Stimulated activated CD4-positive, alpha-beta T cell treated with anti-CD3 and anti-CD28 coated beads, Interleukin-2, amount 100 ng/mL, for 4 hours (primary cell): Measurements from ENCODE around the gene PAX7.
"Not testable (repeated sequence)": the region's sequence is repeated elsewhere in the genome, so short reads cannot be mapped to it uniquely, and the experiment has no call there.

Source experiments
- DNase-seq: peaks from one replicate; pipeline ENCODE4 v3.0.0-alpha.2; 2020; ENCODE audit warnings: low read depth

PAX7 gene

DNA sequence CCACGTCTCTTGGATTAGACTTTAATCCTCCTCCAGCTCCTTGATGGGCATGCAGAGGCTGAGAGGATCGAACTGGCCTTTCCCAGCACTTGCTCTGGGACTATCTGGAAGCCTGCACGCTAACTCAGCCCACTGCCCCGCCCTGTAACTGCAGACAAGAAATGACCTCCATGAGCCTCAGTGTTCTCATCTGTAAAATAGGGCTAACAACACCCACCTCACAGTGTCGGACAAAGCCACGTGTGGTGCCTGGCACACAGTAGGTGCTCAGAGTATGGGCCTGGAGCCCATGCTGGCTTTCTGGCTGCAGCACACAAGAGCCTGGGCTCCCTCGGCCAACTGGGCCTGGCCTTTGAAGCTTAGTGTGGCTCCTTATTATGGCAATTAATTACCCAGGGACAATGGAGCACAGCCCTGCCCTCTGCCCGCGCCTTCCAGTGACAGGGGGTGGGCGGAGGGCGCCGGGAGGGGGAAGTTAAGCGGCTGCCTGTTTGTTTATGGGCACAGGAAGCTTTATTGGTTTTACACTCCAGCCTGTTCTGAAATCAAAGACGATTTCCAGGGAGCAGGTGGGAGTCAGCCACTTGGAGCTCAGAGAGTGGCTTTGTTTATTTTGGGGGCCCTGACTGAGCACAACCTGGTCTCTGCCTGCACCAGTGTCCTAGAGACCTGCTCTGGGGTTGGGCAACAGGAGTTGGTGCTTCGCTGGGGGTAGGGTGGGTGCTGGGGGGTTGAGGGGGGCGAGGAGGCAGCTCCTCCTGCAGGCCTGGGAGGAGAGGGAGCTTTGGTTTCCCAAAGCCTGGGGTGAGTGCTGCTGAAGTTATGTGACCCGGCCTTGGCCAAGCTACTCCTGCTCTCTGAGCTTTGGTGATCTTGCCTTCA, 31.0 kb downstream of the PAX7 start:
- DNase-seq = no peak

- DNase-seq = no peak
Measured at GRCh38 chr1:18662286-18662639, 31.6 kb downstream of the PAX7 start.

- DNase-seq = no peak
Measured at GRCh38 chr1:18666317-18666920, 35.8 kb downstream of the PAX7 start.

DNA sequence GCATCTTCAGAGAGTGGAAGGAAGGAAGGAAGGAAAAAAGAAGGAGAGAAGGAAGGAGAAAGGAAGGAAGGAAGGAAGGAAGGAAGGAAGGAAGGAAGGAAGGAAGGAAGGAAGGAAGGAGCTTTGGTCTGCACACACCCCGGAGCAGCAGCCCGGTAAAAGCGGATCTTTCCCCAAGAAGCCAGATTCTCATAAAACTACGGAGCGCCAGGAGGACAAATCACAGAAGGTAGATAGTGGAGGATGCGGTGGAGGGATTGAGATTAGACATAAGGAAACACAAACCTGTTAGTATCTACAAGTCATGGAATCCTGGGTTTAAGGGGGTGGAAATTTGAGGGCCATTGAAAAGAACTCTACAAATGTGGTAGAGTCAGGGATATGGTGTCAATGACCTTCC, 36.7 kb downstream of the PAX7 start:
- DNase-seq = no peak

GRCh38 chr1:18668046-18668445, 37.4 kb downstream of the PAX7 start:
- DNase-seq = no peak

DNA sequence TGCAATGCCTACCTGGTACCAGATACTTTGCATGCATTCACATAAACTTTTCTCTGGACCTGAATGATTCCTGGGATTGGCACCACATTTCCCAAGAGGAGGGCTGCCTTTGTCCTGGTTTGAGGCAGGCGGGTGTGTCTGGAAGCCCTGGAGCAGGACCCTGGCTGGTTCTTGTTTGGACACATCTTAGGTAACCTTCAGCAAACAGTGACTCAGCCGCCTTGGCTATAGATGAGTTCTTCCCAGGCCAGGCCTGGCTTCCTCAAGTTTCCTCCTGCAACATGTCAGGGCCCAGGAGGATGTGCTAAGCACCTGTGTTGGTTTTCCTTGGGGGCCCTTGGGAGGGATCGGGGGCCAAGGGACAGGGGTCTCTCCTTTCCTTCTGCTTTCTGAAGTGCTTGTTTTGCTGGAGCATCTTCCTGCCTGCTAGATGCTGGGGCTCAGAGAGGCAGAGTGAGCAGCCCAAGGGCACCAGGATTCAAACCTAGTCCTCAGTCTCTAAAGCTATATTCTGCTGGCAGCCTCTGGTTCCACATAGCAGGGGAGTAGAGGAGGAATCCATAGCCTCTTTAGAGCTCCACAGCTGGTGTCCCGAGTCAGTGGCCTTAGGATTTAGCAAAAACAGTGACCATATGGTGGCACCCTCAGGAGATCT, 38.2 kb downstream of the PAX7 start:
- no peak for DNase-seq

DNA sequence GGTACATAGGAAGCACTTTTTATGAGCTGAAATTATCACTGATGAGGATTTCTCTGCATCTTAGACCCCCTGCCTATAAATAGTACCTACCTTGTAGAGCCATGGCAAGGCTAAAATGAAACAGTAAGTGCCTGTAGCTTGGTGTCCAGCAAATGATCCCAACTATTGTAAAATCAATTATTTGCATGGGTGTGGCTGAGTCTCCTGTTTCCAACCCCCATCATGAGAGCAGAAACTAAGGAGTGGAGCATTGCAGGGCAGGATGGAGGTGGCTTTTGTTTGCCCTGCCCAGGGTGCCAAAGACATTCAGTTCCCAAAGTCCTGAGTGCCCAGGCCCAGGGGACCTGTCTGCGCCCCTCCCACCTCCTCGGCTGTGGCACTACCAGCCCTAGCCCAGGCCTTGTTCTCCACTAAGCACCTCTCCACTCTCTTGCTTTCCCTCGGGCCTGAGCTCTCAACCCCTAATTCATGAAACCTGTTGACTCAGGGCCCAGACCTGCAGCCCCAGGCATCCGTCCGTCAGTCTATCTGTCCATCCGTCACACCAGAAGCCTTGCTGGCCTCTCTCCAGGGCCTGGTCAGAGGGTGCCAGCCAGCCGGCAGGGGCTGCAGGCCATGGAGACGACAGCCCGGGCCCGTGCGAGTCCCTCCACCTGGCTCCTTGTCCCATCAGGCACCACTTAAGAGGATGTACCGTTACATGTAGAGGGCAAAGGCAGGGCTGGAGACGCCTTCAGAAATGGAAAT, 39.6 kb downstream of the PAX7 start:
- no peak for DNase-seq

DNA sequence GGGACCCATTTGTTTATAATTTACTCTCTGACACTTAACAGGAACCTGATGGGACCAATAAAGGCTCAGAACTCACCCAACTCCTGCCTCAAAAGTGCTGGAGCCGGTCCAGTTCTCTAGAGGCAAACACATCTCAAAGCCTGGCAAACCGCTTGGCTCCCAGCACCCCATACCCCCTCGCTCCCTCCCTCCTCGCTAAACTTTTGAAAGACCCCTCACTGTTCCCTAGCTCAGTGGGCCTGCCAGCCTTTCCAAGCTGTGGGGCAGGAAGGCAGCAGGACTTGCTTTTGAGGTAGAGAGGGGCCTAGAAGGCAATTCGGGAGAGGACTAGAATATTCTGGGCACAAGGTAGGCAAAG, 40.2 kb downstream of the PAX7 start:
- DNase-seq = no peak

DNA sequence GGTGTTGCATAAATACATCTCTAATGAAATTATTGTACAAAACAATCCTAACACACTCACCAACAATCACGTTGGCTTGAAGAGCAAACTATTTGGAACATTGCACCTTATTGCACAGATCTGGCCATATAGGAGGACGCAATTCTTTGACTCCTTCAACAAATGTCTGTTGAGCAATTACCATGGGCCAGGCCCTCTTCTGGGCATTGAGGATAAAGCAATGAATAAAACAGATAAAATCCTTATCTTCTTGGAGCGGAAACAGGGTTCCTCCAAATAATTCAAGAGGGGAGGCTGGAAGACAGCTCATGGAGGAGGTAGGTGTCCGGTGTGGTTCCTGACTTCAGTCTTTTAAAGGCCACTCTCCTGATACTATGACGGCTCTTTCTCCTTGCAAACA, 43.3 kb downstream of the PAX7 start:
- DNase-seq = no peak

DNA sequence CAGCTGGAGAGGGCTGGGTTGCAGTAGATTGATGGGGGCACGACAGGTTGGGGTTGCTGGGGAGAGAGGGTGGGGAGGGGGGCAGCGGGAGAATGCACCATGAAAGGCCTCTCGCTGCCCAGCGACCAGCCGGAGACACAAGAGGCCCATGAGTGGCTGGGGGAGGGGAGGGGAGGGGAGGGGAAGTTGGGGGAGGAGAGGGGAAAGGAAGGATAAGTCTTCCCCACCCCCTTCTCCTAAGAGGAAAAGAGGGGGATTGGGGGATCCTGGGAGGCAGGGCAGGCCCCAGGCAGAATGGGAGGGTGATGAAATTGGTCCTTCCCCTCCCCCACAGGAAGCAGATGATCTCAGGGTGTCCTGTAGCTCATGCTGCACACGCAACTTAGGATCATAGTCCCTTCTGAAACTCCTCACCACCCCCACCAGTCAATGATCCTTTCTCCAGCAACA, 45.7 kb downstream of the PAX7 start:
- no peak for DNase-seq

- no peak for DNase-seq
Measured at GRCh38 chr1:18681423-18681835, 50.8 kb downstream of the PAX7 start.

- DNase-seq = no peak
Measured at GRCh38 chr1:18682375-18682774, 51.7 kb downstream of the PAX7 start.

GRCh38 chr1:18684303-18684702, 53.7 kb downstream of the PAX7 start:
- DNase-seq = no peak

DNA sequence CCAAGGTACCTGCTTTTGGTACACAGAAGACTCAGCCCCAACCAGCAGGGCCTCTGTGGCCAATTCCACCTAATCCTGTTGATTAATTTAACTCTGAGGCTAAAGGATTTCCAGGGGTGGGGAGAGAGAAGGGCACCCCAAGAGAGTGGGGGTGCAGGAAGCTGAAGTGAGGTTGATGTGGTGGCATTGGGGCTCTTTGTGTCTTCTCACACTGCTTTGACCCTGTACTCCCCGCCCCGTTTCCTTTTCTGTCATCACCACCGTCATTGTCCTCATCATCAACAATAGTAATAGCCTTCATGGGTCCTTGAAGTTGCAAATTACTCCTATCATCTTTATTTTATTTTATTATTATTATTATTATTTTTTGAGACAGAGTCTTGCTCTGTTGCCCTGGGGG, 55.9 kb downstream of the PAX7 start:
- no peak for DNase-seq

DNA sequence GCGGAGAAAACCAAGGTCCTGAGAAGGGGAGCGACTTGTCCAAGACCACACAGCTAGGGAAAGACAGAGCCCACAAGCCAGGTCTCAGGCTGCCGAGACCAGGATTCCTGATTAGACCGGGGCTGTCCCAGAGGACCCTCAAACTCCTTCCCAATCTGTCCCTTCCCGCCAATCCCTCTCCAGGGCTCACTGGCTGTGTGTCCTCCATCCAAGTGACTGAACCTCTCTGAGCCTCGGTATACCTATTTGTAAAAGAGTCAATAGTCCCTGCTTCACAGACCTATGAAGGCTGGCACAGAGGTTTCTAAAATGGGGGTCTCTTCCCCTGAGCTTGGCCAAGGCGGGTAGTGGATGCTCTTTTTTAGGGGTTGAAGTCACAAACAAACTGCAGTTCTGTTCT, 56.6 kb downstream of the PAX7 start:
- DNase-seq = no peak

DNA sequence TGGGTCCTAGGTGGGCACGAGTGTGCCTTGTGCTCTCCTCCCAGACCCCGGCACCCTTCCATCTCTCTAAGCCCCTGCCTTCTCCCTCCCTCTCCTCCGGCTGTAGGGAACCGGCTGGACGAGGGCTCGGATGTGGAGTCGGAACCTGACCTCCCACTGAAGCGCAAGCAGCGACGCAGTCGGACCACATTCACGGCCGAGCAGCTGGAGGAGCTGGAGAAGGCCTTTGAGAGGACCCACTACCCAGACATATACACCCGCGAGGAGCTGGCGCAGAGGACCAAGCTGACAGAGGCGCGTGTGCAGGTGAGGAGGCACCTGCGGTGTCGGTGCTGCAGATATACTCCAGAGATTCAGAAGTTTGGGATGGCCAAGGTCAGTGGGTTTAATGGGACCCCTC, 61.0 kb downstream of the PAX7 start:
- no peak for DNase-seq

DNA sequence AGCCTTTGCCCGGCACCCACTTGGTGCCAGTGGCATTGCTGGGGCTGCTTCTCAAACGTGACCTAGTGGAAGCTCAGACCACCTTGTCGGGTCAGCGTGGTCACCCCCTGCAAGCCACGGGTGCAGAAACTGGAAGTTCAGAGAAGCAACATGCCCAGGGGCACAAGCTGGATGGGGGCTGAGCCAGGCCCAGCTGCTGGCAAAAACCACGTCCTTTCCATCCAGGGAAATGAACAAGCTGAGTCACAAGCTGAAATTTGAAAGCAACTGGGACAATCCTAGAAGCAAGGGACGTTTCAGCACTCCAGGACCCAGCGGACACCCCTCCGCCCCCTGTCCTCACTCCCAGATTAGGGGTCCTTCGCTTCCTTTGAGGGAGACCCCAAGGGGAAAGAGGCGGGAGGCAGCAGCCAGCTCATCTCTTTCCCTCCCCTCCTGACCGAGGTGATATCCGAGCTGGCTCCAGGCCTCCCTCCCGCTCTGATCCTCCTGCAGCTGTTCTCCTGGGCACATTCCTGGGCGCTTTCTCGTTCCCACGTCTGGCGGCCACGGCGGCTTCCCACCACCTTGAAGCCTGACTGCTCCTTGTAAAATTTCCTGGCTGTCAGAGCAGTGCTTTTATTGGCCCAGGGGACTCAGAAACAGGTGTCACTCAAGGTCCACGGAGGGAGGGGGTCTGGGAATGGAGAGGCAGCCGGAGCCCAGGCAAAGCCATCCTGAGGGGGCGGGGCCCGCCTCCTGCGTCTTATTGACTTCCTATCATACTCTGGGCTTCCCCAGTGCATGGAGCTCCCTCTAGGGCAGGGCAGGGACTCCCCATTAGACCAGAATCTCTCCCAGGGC, 62.8 kb downstream of the PAX7 start:
- no peak for DNase-seq

DNA sequence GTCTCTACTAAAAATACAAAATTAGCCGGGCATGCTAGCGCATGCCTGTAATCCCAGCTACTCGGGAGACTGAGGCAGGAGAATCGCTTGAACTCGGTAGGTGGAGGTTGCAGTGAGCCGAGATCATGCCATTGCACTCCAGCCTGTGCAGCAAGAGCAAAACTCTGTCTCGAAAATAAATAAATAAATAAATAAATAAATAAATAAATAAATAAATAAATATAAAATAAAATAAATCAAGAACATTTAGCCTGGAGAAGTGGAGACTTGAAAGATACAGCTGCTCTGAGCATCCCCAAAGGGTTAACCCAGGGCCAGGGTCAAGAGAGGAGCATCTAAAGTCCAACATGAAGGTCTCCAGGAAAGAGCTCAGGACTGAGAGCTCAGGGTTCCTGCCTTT, 63.6 kb downstream of the PAX7 start:
- DNase-seq = not testable (repeated sequence)

DNA sequence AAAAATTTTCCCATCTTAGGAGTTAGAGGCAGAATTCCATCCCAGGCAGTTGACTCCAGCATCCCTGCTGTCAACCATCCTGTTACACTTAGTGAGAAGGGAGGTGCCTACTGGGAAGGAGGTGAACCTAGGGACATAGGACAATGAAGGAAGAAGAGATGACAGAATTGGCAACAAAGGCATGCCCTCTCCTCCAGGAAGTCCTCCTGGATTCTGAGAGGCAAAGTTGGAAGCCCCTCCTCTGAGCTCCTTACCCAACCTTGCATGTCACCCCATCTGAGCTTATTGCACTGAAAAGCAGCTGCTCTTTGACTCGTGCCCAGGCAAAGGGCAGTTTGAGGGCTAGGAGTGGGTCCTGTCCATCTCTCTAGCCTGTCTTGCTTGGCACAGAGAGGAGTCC, 66.9 kb downstream of the PAX7 start:
- DNase-seq = no peak

DNA sequence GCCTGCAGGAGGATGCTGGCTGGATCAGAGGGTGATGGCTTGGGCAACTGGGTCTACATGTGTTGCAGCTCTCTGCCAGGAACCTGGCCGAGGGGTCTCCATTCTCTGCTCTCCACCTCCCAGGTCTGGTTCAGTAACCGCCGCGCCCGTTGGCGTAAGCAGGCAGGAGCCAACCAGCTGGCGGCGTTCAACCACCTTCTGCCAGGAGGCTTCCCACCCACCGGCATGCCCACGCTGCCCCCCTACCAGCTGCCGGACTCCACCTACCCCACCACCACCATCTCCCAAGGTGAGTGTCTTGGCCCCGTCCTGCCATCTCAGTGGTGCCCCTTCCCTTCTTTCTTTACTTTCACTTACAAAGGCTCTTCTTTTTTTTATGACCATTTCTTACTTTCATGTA, 69.9 kb downstream of the PAX7 start:
- no peak for DNase-seq

DNA sequence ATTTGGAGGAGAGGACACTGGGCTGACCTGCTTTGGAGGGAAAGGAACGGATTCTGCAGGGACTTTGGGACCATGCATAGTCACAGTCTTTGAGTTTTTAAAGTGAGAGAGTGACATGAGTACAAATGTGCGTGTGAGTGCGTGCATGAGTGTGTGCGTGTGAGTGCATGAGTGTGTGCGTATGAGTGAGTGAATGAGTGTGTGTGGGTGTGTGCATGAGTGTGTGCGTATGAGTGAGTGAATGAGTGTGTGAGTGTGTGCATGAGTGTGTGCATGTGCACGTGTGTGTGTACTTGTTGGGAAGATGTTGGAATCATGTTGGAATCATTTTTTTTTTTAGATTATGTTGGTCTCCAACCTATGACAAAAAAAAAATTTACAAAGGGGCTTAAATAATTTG, 70.5 kb downstream of the PAX7 start:
- no peak for DNase-seq
